Mesodermal cell (in vitro differentiated cells): ENCODE results near the gene TMCO4.

Experiments
- H3K27ac ChIP-seq: 2 replicates; pipeline ENCODE4 v1.7.0; 2013; ENCODE audit warnings: mild to moderate bottlenecking, low read depth, low read length, moderate library complexity; ENCODE audit not compliant: severe bottlenecking
- H3K36me3 ChIP-seq: 2 replicates; pipeline ENCODE4 v1.7.1; 2013; ENCODE audit warnings: mild to moderate bottlenecking, low read length, moderate library complexity; ENCODE audit not compliant: control insufficient read depth, insufficient read depth
- H3K4me1 ChIP-seq: one replicate; pipeline ENCODE4 v1.7.1; 2013; ENCODE audit warnings: mild to moderate bottlenecking, low read length; ENCODE audit not compliant: insufficient read depth, control insufficient read depth, poor library complexity, severe bottlenecking
- H3K4me3 ChIP-seq: 2 replicates; pipeline ENCODE4 v1.7.0; 2013; ENCODE audit warnings: low read length, control low read depth, mild to moderate bottlenecking; ENCODE audit not compliant: insufficient read depth, poor library complexity, severe bottlenecking; ENCODE audit errors: extremely low read depth
- H3K9me3 ChIP-seq: 2 replicates; pipeline ENCODE4 v1.7.1; 2013; ENCODE audit warnings: mild to moderate bottlenecking, low read length, moderate library complexity; ENCODE audit not compliant: control insufficient read depth
- WGBS, 2 experiments: methylation state at CpG; one replicate each; pipeline ENCODE4 v1.1.5; 2013; ENCODE audit warnings: missing lambda C conversion rate in 2 of 2; ENCODE audit not compliant: insufficient coverage in 2 of 2; 5-methylcytosine and 5-hydroxymethylcytosine counted together

Gene TMCO4

DNA sequence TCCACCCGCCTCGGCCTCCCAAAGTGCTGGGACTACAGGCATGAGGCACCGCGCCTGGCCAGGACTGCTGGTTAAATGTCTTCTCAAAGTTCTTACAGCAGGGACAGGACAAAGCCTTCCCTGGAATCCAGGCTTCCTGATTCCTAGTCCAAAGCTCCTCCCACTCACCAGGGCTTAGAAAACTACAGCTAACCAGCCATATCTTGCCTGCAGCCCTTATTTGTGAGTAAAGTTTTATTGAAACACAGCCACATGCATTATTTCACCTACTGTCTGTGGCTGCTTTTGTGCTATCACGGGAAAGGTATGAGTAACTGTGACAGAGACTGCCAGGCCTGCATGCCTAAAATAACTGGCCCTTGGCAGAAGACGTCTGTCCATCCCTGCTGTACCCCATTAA is 24.4 kb downstream of the TMCO4 start:
- H3K27ac ChIP-seq, result no peak overlapping the region
- peaks cover 4% of the 10 kb centered on the region for H3K36me3 ChIP-seq
- WGBS, 2 experiments, result 74 to 83% methylated on average over 4 to 5 of the region's 6 CpGs
- H3K9me3 ChIP-seq, result no peaks in the 10 kb centered on the region
- H3K4me1 ChIP-seq, result peaks cover 7% of the 10 kb centered on the region
- no peak overlapping the region for H3K4me3 ChIP-seq

GRCh38 chr1:19774180-19774785 is 25.4 kb downstream of the TMCO4 start:
- WGBS, 2 experiments, result 87 to 91% methylated on average over 3 to 4 of the region's 6 CpGs
- no peak overlapping the region for H3K4me3 ChIP-seq
- no peak overlapping the region for H3K27ac ChIP-seq
- no peaks in the 10 kb centered on the region for H3K9me3 ChIP-seq
- H3K36me3 ChIP-seq, result no peaks in the 10 kb centered on the region
- peaks cover 13% of the 10 kb centered on the region for H3K4me1 ChIP-seq

GRCh38 chr1:19773485-19773884 is 26.2 kb downstream of the TMCO4 start:
- peaks cover 21% of the 10 kb centered on the region for H3K4me1 ChIP-seq
- H3K36me3 ChIP-seq, result no peaks in the 10 kb centered on the region
- H3K27ac ChIP-seq, result no peak overlapping the region
- H3K4me3 ChIP-seq, result no peak overlapping the region
- H3K9me3 ChIP-seq, result no peaks in the 10 kb centered on the region
- WGBS, 2 experiments, result 88 to 90% methylated on average over 3 to 4 of the region's 4 CpGs

- H3K27ac ChIP-seq, result no peak overlapping the region
- peaks cover 31% of the 10 kb centered on the region for H3K4me1 ChIP-seq
- H3K9me3 ChIP-seq, result no peaks in the 10 kb centered on the region
- H3K4me3 ChIP-seq, result no peak overlapping the region
- 82 to 87% methylated on average over 9 of the region's 9 CpGs for WGBS, 2 experiments
- no peaks in the 10 kb centered on the region for H3K36me3 ChIP-seq
Observed at GRCh38 chr1:19772053-19772452, 27.7 kb downstream of the TMCO4 start.

GRCh38 chr1:19771350-19771749 is 28.4 kb downstream of the TMCO4 start:
- Histone ChIP-seq H3K36me3 (no peaks in the 10 kb centered on the region), H3K9me3 (no peaks in the 10 kb centered on the region), H3K4me3 (no peak overlapping the region), H3K4me1 (peaks cover 36% of the 10 kb centered on the region), H3K27ac (no peak overlapping the region)
- 90 to 98% methylated on average over 3 to 6 of the region's 6 CpGs for whole genome bisulfite sequencing, 2 experiments

DNA sequence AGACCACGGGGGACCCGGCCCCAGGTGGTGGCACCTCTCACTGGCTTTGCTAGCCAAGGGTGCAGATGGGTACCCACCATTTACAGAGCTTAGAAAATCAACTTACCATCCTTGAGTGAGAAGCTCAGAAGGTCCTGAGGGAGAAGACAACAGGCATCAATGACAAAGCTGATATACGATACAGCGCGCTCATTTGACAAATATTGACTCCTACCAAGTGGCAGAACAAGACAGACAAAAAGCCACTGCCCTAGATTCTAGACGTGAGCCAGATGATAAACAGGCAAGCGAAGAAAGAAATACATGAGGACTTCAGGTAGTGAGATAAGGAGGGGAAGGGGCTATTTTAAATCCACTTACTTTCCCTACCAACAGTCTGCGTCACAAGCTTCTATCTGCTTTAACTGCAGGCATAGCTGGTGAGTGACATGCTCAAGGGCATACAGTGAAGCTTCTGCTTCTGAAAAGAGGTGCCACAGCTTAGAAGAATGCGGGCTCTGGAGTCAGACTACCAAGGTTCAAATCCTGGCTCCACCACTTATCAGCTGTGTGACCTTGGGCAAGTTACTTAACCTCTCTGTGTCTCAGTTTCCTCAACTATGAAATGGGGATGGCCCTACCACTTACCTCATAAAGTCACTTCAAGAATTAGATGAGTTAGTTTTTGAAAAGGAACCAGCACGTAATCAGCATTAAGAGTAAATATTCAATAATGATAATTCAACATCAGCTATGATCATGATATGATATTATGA is 29.1 kb downstream of the TMCO4 start:
- Histone ChIP-seq H3K9me3 (no peaks in the 10 kb centered on the region), H3K4me3 (no peak overlapping the region), H3K36me3 (no peaks in the 10 kb centered on the region), H3K4me1 (peaks cover 41% of the 10 kb centered on the region), H3K27ac (no peak overlapping the region)
- WGBS, 2 experiments, result 91 to 93% methylated on average over 6 to 7 of the region's 10 CpGs

DNA sequence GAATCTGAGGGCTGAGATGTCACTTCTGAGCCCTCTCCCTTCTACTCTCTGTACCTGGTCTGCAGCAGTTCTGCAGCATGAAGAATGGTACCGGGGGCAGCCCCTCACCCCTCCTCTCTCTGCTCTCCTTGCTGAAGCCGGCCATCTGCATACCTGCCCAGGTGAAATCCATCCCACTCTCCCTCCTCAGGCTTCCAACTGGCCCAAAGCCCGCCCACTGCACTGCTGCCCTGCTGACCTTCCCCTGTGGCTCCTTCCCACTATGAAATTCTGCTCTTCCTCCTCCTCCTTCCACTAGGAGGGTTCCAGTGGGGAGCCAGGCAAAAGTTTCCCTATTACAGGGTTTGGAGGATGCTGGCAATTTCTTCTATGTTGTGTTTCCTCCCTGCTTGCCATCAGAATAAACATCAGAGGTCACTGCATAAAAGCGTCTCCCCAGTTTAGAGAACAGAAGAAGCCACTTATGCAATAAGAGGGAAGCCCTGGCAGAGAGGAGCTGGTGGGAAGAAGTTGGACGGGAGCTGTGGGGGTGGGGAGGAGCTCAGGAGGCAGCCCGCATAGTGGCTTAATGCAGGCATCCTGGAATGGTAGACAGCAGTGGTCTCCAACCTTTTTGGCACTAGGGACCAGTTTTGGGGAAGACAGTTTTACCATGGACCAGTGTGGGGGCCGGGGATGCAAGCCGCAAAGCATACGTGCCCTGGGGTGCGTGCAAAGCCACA is 30.3 kb downstream of the TMCO4 start:
- Histone ChIP-seq H3K9me3 (no peaks in the 10 kb centered on the region), H3K4me1 (peaks cover 46% of the 10 kb centered on the region), H3K27ac (no peak overlapping the region), H3K4me3 (no peak overlapping the region), H3K36me3 (no peaks in the 10 kb centered on the region)
- 61 to 62% methylated on average over 7 to 10 of the region's 10 CpGs for WGBS, 2 experiments

DNA sequence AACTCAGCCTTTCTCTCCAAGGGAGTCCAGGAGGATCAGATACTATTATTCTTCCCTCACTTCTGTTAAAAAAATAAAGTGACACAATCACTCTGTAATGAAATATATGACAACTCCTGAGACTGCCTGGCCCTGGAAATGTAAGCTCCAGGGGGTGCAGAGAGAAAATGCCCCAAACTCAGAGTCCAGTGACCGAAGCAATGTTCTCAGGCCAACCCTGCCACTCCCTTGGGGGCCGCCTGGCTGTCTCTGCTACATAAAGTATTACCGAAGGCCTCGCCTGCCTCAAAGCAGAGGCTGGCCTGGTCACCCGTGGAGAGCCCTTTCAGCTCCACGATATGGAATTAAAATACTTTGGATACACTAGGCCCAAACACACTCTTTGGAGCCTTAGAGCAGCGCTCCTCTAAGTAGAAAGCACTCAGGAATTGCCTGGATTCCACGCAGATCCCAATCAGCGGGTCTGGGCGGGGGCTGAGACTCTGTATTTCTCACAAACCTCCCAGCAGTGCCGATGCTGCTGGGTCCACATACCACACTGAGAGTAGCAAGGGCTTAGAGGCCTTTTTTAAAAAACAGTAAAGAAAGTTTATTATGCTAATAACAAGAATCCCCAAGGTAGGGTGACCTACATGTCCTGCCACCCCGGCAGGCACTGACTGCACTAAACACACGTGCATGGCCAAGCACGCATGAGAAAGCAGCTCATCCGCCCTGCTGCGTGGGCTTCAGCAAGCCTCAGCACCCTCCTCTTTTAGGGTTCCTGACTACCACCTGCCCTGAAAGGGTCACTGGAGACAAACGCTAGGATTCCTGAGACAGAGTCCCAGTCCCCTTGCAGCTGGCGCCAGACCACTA is 31.1 kb downstream of the TMCO4 start:
- H3K27ac ChIP-seq, result peak overlapping the region; percentile 78
- 66 to 67% methylated on average over 14 to 17 of the region's 18 CpGs for WGBS, 2 experiments
- peaks cover 51% of the 10 kb centered on the region for H3K4me1 ChIP-seq
- H3K4me3 ChIP-seq, result no peak overlapping the region
- no peaks in the 10 kb centered on the region for H3K36me3 ChIP-seq
- H3K9me3 ChIP-seq, result no peaks in the 10 kb centered on the region

DNA sequence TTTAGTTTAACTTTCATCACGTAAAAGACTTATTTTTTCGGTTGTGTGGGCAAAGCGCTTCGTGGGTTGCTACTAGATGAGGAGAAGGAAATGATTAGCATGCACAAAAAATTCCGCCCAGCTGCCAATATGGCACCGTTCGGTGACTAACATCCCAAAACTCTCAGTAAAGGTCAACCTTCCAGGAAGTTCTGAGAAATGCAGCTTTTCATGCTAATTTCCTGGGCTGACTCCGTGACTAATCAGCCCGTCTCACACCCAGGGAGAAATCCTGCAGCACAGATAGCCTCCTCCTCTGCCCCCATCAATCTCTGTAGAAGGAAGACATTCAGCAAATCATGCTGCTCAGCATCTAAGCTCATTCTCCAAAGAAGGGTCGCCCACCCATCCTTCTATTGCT is 34.1 kb downstream of the TMCO4 start:
- Histone ChIP-seq H3K9me3 (no peaks in the 10 kb centered on the region), H3K27ac (peak overlapping the region; percentile 71), H3K4me1 (peaks cover 57% of the 10 kb centered on the region), H3K4me3 (no peak overlapping the region), H3K36me3 (no peaks in the 10 kb centered on the region)
- 43 to 45% methylated on average over 6 of the region's 10 CpGs for WGBS, 2 experiments

DNA sequence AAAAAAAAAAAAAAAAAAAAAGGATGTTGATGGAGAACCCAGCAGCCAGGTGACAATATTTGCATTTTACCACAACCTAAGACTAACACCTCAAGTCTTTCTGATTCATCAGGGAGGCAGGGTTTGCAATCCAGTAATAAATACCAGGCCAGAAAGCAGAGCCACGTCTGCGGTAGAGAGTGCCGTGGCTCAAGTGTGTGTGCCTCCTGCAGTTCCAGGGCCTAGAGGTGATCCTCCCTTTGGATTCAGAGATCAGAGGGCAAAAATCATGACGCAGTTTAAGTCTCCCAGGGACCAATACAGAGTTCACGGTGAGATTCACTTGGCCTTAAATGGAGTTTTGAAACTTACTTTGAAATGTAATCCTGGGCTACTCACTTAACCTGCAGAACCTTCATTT is 34.9 kb downstream of the TMCO4 start:
- no peak overlapping the region for H3K4me3 ChIP-seq
- H3K9me3 ChIP-seq, result no peaks in the 10 kb centered on the region
- H3K27ac ChIP-seq, result peak overlapping the region; percentile 71
- no peaks in the 10 kb centered on the region for H3K36me3 ChIP-seq
- H3K4me1 ChIP-seq, result peaks cover 57% of the 10 kb centered on the region
- 84 to 94% methylated on average over 5 of the region's 5 CpGs for WGBS, 2 experiments
